Right ventricle myocardium superior (tissue), 1 donor: Measurements from ENCODE around the gene SIGLEC10. TPM values are rescaled to one million over a fixed set of nuclear protein-coding genes. Genes with fewer than 3 reads are reported as not detected.
A peak's percentile ranks its signal among the peaks of the same experiment; 100 is the strongest.

ENCODE experiments used
- ATAC-seq: fragments of 200-7000 bp; cut with Tn5 transposase; one replicate; pipeline ENCODE4 v1.9.1; 2020; ENCODE audit warnings: mild to moderate bottlenecking; ENCODE audit not compliant: poor library complexity
- DNase-seq: peaks from one replicate; pipeline ENCODE4 v3.0.0-alpha.2; 2020
- intact Hi-C: fragments of 100-400 bp; cut with DNase I; formaldehyde crosslinking; loops from one replicate; pipeline ENCODE4 v1.11.2; 2022
- total RNA-seq: library from RNA; stranded (reverse); fragmentation: NEBNext Ultra II Directional; extraction: Animal tissue kit (Norgen Biotek cat#: 25700); gene quantifications from one replicate; pipeline ENCODE4 v1.2.1, GENCODE V29; 2021
- donor health status: DM: no; HTN: yes; CAD: no; lungs with severe emphysema.

Gene SIGLEC10
- total RNA-seq, 1 donor from 2014 or later, result 0.19 TPM

DNA sequence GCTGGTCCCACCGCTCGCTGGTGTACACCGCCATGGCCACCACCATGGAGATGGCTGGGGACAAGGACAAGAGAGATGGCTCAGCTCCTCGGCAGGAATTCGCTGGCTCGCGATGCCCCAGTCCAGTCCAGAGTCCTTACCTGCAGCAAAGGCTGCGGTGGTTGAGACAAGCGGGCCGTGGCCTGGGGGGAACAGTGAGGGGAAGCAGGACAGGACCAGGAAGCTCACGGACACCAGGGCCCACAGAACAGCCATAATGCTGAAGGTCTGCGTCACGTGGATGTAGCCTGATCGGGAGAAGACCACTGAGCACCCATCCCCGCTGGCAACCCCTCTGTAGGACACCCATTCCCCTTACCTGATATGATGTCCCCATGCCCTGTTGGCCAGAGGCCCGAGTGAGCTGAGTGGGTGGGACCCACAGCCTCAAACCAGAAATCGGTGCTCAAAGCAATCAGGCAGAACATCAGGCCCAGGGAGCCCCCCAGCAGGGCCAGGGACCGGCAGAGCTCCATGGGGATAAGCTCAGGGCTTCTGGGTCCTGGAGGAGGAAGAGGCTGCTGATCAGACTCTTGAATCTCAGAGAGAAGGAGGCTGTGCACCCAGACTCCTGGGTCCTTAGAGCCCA is 45.3 kb downstream of the SIGLEC10 start:
- intact Hi-C loops, result no loop called here
- no peak for ATAC-seq
- DNase-seq, result peak; percentile 33

DNA sequence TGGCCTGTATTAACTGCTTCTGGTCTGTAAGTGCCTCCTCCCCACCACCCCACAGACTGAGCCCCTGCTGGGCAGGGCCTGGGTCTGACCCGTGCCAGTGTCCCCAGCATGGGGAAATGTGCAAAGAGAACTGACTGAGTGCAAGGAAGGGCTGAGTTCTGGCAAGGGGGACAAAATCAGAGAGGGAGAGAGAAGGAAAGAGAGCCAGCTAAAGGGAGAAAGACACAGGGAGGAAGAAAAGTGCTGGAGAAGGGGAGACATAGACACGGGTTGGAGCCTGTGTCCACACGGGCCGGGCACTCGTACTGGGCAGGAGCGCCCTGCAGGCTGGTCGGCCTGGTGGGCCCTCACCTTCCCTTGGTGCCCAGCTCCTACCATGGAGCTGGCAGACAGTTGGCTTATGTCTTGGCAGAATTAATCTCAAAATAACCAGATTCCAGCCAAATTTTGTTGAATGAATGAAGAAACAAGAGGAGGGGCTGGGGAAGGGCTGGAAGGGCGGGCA is 46.2 kb downstream of the SIGLEC10 start:
- ATAC-seq, result no peak
- intact Hi-C loops, result no loop called here
- DNase-seq, result peak; percentile 11

DNA sequence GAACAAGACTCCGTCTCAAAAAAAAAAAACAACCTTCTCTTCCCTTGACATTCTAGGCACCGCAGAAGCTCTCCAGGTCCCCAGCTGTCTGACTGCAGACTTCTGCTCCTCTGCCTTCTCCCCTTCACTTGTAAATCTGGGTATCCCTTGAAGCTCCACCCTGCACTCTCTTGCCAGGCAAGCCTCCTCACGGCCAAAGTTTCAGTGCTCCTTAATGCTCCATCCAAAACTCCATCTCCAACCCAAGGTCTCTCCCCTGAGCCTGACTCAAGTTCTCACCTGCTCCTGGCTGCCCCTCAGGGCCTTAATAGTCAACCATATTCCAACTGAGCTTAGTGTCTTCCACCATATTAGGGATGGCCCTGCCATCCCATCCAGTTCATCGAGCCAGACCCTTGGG is 47.2 kb downstream of the SIGLEC10 start:
- intact Hi-C loops, result no loop called here
- DNase-seq (peak; percentile 9), ATAC-seq (no peak)

DNA sequence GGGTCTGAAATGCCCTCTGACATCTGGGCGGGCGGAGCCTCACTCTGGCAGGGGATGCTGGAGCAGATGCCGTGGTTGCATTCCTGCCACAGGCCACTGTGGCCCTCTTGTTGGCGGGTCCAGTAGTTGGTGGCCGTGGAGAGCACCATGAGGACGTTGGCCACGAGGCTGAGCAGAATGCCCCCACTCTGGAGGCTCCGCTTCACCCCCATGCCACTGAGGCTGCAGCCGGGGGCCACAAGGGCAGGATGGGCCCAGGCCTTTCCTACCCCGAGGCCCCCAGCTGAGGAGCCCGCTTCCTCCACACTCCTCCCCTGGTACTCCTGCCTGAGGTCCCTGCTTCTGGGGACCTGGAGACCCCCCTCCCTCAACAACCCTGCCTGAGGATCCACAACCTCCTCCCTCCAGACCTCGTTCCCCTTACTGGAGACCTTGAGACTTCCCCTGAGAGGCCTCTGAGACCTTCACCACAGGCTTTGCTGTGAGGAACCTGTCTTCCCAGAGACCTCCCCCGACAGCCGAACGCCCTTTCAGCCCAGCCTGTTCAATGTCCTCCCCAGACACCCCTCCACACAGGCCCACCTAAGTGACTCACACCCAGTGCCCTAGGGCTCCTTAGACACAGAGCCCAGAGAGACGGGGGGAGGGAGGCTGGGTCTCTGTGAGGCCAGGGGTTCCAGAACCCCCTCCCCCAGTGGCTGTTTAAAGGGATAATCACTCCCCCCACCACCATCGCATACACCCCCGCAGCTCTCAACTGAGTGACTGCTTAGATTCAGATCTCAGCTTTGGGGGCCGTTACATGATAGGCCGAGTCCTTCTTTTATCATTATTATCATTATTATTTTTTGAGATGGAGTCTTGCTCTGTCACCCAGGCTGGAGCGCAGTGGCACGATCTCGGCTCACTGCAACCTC is 48.8 kb downstream of the SIGLEC10 start, which contains the start of gene CLDND2:
Gene CLDND2 (minus strand): TSS at position 638 of the 917 bp plus-strand sequence. CDS start 426 bp downstream, at position 212.
- intact Hi-C loops, result no loop called here
- DNase-seq (peak; percentile 36), ATAC-seq (no peak)

DNA sequence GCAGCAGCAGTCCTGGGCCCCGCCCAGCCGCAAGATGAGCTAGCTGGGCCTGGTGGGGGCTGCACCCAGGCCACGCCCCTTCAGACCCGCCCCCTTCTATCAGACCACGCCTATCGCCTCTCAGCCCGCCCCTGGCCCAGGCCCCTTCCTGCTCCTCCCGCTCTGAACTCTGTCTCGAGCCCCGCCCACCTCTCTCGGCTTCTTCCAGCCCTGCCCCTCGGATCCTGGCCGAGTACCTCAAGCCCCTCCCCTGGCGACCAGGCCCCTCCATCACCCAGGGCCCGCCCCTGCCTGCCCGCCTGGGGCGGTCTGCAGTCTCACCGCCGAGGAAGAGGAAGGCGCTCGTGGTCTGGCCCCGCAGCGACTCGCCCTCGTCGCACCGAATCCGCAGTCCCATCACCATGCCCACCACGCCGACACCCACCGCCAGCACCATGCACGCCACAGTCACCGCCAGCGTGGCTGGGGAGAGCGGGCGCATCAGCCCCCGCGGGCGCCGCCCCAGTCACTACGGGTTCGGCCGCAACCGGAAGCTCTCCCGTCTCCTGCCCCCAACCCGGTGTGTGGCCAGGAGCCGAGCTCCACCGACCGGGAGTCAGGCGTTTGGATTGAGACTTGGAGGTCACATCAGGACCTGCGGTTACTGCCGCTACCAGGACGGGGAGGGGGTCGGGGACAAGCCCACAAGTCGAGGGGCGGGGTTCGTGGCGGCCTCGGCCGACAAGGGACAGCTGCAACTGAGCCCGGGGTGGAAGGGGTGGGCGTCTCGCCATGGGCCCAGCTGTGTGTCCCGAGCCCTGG is 49.7 kb downstream of the SIGLEC10 start:
- ATAC-seq (peak; percentile 88), DNase-seq (peak; percentile 100)
- intact Hi-C loops, result no loop called here

DNA sequence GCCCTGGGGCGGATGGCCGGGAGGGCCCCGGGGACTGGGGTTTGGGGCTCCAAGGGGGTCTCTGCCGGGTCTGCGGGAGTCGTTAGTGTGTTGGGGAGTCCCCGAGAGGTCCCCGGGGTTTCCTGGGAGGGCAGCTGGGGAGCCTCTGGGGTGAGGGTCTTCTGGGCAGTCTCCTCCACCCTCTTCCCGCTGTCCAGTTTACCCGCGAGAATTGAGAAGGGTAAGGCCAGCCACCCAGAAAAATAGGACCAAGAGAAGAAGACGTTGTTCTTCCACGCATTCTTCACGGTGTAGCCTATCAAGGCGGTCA is 50.2 kb downstream of the SIGLEC10 start:
- DNase-seq (no peak), ATAC-seq (no peak)
- intact Hi-C loops, result no loop called here

DNA sequence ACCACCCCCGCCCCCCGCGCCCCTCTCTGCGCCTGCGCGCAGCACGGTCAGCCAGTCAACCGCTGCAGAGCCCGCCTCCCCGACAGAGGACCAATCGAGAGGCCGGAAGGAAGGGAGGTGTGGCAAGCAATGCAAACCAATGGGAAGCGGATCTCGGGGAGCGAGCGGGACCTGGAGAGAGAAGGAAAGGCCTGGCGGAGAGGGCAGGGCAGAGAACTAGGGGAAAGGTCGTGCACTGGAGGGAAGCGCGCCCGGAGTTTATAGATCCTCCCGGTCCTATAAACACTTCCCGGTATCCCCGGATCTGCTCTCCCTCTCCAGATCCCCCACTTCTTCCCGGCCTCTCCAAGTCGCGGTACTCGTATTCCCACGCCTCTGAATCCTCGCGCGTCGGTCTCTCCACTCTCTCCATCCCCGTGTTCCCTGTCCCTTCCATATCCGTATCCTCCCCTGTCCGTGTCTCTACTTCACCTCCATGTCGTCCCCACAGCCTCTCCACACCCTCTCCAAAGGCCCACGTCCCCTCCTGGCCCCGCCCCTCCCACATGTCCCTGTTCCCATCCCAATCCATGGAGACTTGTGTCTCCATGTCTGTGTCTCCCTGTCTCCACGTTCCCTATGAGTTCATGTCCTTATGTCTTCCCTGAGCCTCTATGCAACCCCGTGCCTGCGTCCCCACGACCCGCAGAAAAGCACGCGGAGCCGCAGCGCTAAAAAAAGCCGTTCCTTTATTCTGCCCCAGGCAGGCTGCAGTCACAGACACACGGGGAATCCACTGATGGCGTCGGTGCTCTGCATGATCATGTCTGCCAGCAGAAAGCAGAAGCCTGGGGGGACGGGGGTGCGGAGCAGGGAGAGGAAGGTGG is 50.8 kb downstream of the SIGLEC10 start:
- ATAC-seq (peak; percentile 79), DNase-seq (peak; percentile 99)
- intact Hi-C loops, result no loop called here

DNA sequence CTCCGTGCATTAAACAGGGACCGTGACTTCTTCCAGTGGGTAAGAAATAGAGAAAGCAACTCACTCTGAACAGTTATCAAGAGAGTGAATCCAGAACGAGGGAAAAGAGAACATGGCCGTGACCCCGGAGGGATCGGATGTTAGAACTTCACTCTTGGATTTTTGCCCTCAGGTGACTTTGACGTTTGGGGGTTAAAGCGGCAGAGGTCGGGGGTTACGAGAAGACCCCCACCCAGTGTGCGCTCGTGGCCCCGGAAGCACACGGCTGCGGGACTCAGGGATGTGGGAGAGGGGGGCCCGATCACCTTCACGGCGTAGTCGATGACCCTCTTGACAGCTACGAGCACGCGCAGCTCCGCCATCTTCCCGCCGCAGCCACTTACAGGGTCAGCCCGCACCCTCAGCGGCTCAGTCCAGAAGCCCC is 51.5 kb downstream of the SIGLEC10 start, which contains the start of gene ETFB:
Gene ETFB (minus strand): TSS at position 424 of the 424 bp plus-strand sequence. CDS start 62 bp downstream, at position 362.
- no peak for ATAC-seq
- no peak for DNase-seq
- intact Hi-C loops, result no loop called here

DNA sequence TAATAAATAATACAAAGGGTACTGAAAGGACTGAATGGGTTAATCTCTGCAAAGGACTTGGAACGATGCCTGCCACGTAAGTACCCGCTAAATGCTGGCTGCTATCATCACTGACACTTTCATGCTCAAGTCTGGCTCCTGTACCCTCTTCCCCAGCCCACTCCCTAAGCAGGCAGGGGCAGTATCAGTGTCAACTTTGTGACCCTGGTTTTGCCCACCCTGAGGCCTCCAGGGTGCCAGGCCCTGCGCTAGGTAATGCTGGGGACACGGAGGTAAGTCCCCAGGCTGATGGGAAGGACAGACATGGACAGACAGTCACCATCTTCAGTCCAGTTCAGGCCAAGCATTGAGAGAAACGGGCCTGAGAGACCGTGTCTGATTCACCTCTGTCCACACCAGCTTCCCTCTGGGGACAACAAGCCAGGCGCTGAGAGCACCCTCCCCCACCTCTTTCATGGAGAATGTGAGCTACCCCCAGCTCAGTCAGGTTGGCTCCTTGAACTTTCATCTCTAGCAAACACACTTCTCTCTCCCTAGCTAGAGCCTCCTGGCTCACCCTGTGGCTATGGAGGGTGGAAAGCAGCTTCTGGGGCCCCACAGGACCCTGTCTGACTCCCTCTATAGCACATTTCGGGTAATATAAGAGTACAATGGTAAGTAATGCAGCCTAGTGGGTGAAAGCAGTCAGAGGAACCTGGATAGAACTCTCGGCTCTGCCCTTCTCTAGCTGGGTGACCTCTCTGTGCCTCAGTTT is 52.1 kb downstream of the SIGLEC10 start:
- ATAC-seq, result no peak
- intact Hi-C loops, result no loop called here
- DNase-seq, result peak; percentile 49

DNA sequence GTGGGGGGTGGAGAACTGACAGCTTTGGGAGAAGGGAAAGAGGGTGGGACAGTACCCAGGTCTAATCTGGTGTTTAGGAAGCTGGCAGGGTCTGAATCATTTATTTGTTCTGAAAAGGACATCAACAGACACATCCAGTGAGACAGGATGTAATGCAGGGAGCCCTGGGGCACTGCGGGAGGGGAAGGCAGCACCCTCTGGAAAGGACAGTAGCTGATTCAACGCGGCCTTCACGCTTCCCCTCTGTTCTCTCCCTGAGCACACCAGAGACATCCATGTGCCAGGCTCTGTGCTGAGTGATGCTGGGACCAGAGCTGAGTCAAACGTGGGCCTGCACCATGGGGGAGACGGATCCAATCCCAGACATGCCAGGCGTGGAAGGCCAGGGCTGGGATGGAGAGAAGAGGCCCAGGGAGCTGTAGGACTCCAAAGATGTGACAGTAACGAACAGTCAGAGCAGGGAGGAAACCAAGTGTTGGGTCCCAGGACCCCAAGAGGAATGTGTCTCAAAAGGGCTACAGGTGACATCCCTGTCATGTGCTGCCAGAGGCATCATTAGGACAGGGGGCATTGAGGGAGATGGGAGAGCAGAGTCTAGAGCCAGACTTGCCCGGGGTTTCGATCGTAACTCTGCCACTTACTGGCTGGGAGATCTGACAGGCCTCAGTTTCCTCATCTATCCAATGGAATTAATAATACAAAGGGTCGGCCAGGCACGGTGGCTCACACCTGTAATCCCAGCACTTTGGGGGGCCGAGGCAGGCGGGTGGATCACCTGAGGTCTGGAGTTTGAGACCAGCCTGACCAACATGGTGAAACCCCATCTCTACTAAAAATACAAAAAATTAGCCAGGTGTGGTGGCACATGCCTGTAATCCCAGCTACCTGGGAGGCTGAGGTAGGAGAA is 53.0 kb downstream of the SIGLEC10 start:
- intact Hi-C loops, result no loop called here
- ATAC-seq, result no peak
- peak; percentile 36 for DNase-seq

DNA sequence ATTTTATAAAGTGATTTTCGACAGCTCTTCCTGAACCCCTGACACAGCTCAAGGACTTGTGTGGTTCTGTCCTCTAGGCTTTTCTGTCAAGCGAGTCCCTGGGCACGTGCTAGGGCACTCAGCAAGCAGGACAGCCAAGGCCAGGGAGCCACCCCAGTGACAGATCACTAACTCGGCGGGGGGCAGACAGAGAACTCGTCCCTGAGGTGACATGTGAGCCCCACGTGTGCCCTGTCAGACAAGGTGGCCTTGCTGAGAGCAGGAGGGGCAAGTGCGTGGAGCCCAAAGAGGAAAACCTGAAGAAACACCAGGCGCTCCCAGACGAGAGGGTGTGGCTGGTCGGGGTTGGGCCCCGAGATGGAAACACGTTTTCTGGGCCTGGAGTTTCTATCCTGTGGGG is 56.2 kb downstream of the SIGLEC10 start:
- DNase-seq (peak; percentile 33), ATAC-seq (no peak)
- intact Hi-C loops, result no loop called here

Other genes starting within 250 kb of the SIGLEC10 start
- 7.0 TPM for gene CD33, start 192.6 kb downstream of the SIGLEC10 start, total RNA-seq
- not detected for gene SIGLECL1, start 166.6 kb downstream of the SIGLEC10 start, total RNA-seq
- gene IGLON5, start 106.0 kb downstream of the SIGLEC10 start, total RNA-seq, result not detected
- 0.65 TPM for gene VSIG10L, start 75.5 kb downstream of the SIGLEC10 start, total RNA-seq
- gene ETFB, start 51.3 kb downstream of the SIGLEC10 start, total RNA-seq, result 530 TPM
- 0.46 TPM for gene CLDND2, start 48.6 kb downstream of the SIGLEC10 start, total RNA-seq
- gene NKG7, start 45.0 kb downstream of the SIGLEC10 start, total RNA-seq, result 2.3 TPM
- gene LIM2, start 29.7 kb downstream of the SIGLEC10 start, total RNA-seq, result not detected
- not detected for gene C19orf84, start 27.1 kb downstream of the SIGLEC10 start, total RNA-seq
- 0.13 TPM for gene SIGLEC8, start 40.8 kb upstream of the SIGLEC10 start, total RNA-seq
- gene CEACAM18, start 60.9 kb upstream of the SIGLEC10 start, total RNA-seq, result not detected
- not detected for gene SIGLEC12, start 84.2 kb upstream of the SIGLEC10 start, total RNA-seq
- 0.16 TPM for gene SIGLEC6, start 114.0 kb upstream of the SIGLEC10 start, total RNA-seq
- gene ZNF175, start 153.6 kb upstream of the SIGLEC10 start, total RNA-seq, result 6.5 TPM
- gene SIGLEC5, start 212.8 kb upstream of the SIGLEC10 start, total RNA-seq, result not detected
- 1.00 TPM for gene SIGLEC14, start 229.2 kb upstream of the SIGLEC10 start, total RNA-seq